Measurements from ENCODE around the gene NAB1.

The NAB1 gene

GRCh38 chr2:190717764-190718651 lies 69.1 kb downstream of the NAB1 start:
- DNase-seq, result no peak

GRCh38 chr2:190718652-190719526 lies 70.0 kb downstream of the NAB1 start:
- no peak for DNase-seq

- no peak for DNase-seq
Measured at GRCh38 chr2:190720276-190720675, 71.4 kb downstream of the NAB1 start.

GRCh38 chr2:190720691-190721090 lies 71.8 kb downstream of the NAB1 start:
- DNase-seq, result no peak

GRCh38 chr2:190722061-190722759 lies 73.3 kb downstream of the NAB1 start:
- DNase-seq, result no peak

GRCh38 chr2:190722835-190723234 lies 74.0 kb downstream of the NAB1 start:
- DNase-seq, result no peak

GRCh38 chr2:190723397-190724090 lies 74.7 kb downstream of the NAB1 start:
- DNase-seq, result no peak

- no peak for DNase-seq
Measured at GRCh38 chr2:190726255-190726654, 77.4 kb downstream of the NAB1 start.

GRCh38 chr2:190736355-190736754 lies 87.5 kb downstream of the NAB1 start:
- DNase-seq, result no peak

GRCh38 chr2:190740449-190740848 lies 91.6 kb downstream of the NAB1 start:
- no peak for DNase-seq
